Neural crest cell (in vitro differentiated cells): ENCODE measurements around the gene TRMT10C. TPM values are rescaled to one million over a fixed set of nuclear protein-coding genes. Genes with fewer than 3 reads are reported as not detected.
"Not testable (repeated sequence)": the region's sequence is repeated elsewhere in the genome, so short reads cannot be mapped to it uniquely, and the experiment has no call there.

Experiments used
- DNase-seq: peaks from one replicate; pipeline ENCODE4 v3.0.0; 2021; ENCODE audit warnings: low read depth, mixed read lengths, low spot score
- H3K27ac Mint-ChIP-seq: one replicate; pipeline ENCODE4 v1.8.0; 2021; ENCODE audit warnings: mild to moderate bottlenecking, mixed read lengths; ENCODE audit not compliant: unreplicated experiment
- H3K27me3 Mint-ChIP-seq: 2 replicates; pipeline ENCODE4 v1.8.0; 2021; ENCODE audit warnings: low read depth, mild to moderate bottlenecking, mixed read lengths
- H3K36me3 Mint-ChIP-seq: 2 replicates; pipeline ENCODE4 v1.8.0; 2021; ENCODE audit warnings: low read depth, mild to moderate bottlenecking, mixed read lengths
- H3K4me1 Mint-ChIP-seq: 2 replicates; pipeline ENCODE4 v1.8.0; 2021; ENCODE audit warnings: mixed read lengths
- H3K4me3 Mint-ChIP-seq: one replicate; pipeline ENCODE4 v1.8.0; 2021; ENCODE audit warnings: mild to moderate bottlenecking, mixed read lengths
- H3K9me3 Mint-ChIP-seq: 2 replicates; pipeline ENCODE4 v1.8.0; 2021; ENCODE audit warnings: mixed read lengths
- CTCF ChIP-seq: fragments of 200-600 bp; sonication (generic); conservative IDR thresholded peaks from 2 replicates; pipeline ENCODE4 v1.5.0; 2021; ENCODE audit warnings: antibody characterized with exemption, mild to moderate bottlenecking
- total RNA-seq: library from RNA; stranded (reverse); gene quantifications from 2 replicates; pipeline ENCODE4 v1.2.1, GENCODE V29; 2021

Gene TRMT10C
- total RNA-seq, 1 donor from 2014 or later, result 28.9 TPM

GRCh38 chr3:101603184-101603583 is 41.5 kb downstream of the TRMT10C start:
- Mint-ChIP-seq H3K4me3 (no peak overlapping the region), H3K9me3 (peaks cover 2% of the 10 kb centered on the region), H3K27me3 (no peaks in the 10 kb centered on the region), H3K36me3 (peaks cover 2% of the 10 kb centered on the region), H3K27ac (peak overlapping the region; percentile 65), H3K4me1 (no peaks in the 10 kb centered on the region)
- no peak for TF ChIP-seq CTCF
- DNase-seq, result no peak

DNA sequence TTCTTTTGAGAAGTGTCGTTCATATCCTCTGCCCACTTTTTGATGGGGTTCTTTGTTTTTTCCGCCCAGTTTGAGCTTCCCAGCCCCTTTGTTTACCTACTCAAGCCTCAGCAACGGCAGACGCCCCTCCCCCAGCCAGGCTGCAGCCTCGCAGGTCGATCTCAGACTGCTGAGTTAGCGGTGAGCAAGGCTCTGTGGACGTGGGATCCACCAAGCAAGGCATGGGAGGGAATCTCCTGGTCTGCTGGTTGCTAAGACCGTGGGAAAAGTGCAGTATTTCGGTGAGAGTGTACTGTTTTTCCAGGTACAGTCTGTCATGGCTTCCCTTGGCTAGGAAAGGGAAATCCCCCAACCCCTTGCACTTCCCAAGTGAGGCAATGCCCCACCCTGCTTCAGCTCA is 43.7 kb downstream of the TRMT10C start:
- H3K36me3 Mint-ChIP-seq, H3K4me1 Mint-ChIP-seq, H3K27ac Mint-ChIP-seq, H3K4me3 Mint-ChIP-seq, DNase-seq, H3K27me3 Mint-ChIP-seq, H3K9me3 Mint-ChIP-seq: not testable (repeated sequence)

GRCh38 chr3:101611023-101611422 is 49.4 kb downstream of the TRMT10C start:
- DNase-seq, result no peak

DNA sequence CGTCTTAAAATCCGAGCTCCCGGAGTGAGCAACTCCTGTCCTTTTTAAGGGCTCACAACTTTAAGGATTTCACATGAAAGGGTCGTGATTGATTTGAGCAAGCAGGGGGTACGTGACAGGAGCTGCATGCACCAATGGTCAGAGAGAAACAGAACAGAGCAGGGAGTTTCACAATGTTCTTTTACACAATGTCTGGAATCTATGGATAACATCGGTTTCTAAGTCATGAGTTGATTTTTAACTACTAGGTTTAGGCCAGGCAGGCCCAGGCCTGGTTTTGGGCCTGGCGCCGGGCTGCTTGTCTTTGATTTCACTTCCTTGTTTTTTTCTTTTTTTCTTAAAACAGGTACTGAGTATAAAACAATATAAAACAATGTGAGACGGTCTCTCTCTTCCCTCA is 51.3 kb downstream of the TRMT10C start:
- H3K27me3 Mint-ChIP-seq, H3K4me1 Mint-ChIP-seq, H3K4me3 Mint-ChIP-seq, DNase-seq, H3K9me3 Mint-ChIP-seq, H3K27ac Mint-ChIP-seq, H3K36me3 Mint-ChIP-seq: not testable (repeated sequence)

More at GRCh38 chr3:101611023-101611422, 49.4 kb downstream of the TRMT10C start:
- H3K27ac Mint-ChIP-seq, result no peak overlapping the region
- H3K4me3 Mint-ChIP-seq, result no peak overlapping the region
- no peaks in the 10 kb centered on the region for H3K27me3 Mint-ChIP-seq
- no peaks in the 10 kb centered on the region for H3K9me3 Mint-ChIP-seq
- H3K36me3 Mint-ChIP-seq, result no peaks in the 10 kb centered on the region
- TF ChIP-seq CTCF, result no peak
- no peaks in the 10 kb centered on the region for H3K4me1 Mint-ChIP-seq

DNA sequence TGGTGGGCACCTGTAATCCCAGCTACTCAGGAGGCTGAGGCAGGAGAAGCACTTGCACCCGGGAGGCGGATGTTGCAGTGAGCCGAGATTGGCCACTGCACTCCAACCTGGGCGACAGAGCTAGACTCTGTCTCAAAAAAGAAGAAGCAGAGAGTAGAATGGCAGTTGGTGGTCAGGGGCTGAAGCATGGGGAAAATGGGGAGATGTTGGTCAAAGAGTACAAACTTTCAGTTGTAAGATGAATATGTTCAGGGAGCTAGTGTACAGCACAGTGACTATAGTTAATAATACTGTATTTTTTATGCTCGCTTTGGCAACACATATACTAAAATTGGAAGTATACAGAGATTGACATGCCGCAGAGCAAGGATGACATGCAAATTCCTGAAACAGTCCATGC is 53.9 kb downstream of the TRMT10C start:
- Mint-ChIP-seq H3K4me3 (no peak overlapping the region), H3K9me3 (no peaks in the 10 kb centered on the region), H3K4me1 (no peaks in the 10 kb centered on the region), H3K27ac (no peak overlapping the region), H3K36me3 (no peaks in the 10 kb centered on the region), H3K27me3 (no peaks in the 10 kb centered on the region)
- TF ChIP-seq CTCF, result no peak
- no peak for DNase-seq

Other genes starting within 250 kb of the TRMT10C start
- gene IMPG2, start 241.3 kb upstream of the TRMT10C start, total RNA-seq, result 0.40 and 0.52 TPM in 2 replicates
- 26.2 and 26.8 TPM in 2 replicates for gene SENP7, start 48.7 kb upstream of the TRMT10C start, total RNA-seq
- 153 and 167 TPM in 2 replicates for gene PCNP, start 12.3 kb downstream of the TRMT10C start, total RNA-seq
- gene ZBTB11, start 115.3 kb downstream of the TRMT10C start, total RNA-seq, result 16.6 and 17.2 TPM in 2 replicates
- 1,315 and 1,351 TPM in 2 replicates for gene RPL24, start 124.8 kb downstream of the TRMT10C start, total RNA-seq
- 25.1 and 27.4 TPM in 2 replicates for gene CEP97, start 162.7 kb downstream of the TRMT10C start, total RNA-seq
- gene NXPE3, start 217.3 kb downstream of the TRMT10C start, total RNA-seq, result 23.0 and 25.7 TPM in 2 replicates